Stimulated activated CD4-positive, alpha-beta T cell treated with anti-CD3 and anti-CD28 coated beads, Interleukin-12 subunit alpha, Interleukin-12 subunit beta, amount 100 ng/mL, for 24 hours (primary cell): Measurements from ENCODE around the gene RECQL5.
A peak's percentile ranks its signal among the peaks of the same experiment; 100 is the strongest.

Experiments used
- DNase-seq, 2 experiments: peaks; one replicate each; pipeline ENCODE4 v3.0.0-alpha.2; 2020; ENCODE audit warnings: low read depth in 2 of 2

RECQL5 gene

GRCh38 chr17:75633486-75634375, 33.2 kb downstream of the RECQL5 start:
- peak; percentile 17 to 40 for DNase-seq

DNA sequence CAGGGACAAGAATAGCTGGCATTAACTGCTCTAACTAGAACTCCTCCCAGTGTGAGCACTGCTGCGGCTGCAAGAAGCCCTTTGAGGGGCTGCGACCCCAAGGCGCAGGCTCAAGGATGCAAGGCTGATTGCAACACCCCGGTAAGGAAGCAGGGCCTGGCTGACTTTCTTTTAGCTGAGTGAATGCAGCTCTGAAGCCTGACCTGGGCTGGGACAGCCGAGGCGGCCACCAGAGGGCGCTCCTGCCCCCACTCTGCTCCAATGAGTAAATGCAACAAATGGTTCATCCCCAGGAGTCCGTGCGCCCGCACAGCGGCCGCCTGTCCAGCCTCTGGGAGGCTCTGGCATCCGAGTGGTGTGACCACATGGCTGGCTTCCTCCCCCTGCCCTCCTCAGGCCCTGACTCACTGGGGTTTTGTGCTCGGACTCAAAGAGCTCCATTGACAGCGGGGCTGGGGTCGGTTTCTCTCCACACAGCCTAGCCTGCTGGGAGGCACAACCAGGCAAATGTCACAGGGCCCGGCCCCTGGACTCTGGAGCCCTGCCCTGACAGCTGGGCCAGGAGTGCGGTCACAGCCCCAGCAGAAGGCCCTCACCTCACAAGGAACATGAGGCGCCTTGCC, 34.0 kb downstream of the RECQL5 start, which contains the start of gene SMIM5:
Gene SMIM5 (plus strand): TSS at position 572 of the 623 bp plus-strand sequence. CDS start 6,768 bp downstream, outside the sequence.
- DNase-seq: peak; percentile 64 to 84

DNA sequence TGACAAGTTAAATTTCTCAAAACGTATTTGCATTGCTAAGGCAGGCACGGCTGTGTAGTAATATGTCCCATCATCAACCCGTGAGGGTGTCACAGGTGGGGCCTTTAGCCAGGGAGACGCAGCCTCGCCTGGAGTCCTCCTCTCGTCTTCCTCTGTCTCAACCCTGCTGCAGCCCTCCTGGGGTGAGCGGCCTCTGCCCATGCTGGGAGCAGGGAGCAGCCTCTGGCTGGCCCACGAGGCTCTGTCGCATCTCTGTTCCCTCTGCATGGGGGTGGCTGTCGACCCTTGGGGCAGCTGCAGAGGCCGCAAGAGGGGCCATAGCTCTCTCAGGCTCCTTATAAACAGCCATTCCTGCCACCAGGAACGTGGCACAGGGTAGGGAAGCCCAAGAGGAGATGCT, 34.5 kb downstream of the RECQL5 start:
- DNase-seq: no peak

- DNase-seq: no peak
Observed at GRCh38 chr17:75631353-75631752, 35.6 kb downstream of the RECQL5 start.

DNA sequence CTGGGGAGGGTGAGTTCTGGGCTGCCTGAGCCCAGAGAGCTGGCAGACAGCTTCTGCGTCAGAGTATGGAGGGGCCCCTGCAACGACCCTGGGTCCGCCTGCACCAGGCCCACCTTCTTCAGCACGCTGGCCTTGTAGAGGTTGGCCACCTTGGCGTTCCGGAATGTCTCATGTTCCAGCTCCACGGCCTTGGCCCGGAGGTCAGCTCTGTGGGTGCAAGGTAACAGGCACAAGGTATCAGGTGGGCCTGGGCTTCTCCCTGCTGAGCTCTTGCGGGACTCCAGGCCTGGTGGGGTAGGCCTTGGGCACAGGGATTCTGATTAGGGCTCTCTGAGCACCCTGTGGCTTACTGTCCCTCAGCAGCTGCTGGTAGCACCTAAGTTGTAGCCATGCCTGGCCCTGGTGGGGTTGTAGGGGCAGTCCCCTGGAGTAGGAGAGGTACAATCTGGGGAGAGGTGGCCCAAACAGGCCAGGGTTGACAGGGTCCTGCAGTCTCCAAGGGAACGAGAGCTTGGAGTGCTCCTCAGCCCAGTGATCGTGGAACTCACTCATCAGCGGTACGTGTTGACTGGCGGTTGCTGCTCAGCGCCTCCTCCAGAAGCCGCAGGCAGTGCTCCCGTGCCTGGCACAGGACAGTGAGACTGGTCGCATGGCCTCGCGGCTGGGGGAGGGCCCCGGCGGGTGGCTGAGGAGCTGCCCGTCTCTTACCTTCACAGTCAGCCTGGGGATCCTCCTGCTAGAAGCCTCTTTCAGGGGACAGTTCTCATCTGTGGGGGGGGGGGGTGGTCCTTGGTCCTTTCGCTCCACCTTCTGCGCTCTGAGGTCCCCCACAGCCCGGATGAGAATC, 36.7 kb downstream of the RECQL5 start:
- no peak for DNase-seq

DNA sequence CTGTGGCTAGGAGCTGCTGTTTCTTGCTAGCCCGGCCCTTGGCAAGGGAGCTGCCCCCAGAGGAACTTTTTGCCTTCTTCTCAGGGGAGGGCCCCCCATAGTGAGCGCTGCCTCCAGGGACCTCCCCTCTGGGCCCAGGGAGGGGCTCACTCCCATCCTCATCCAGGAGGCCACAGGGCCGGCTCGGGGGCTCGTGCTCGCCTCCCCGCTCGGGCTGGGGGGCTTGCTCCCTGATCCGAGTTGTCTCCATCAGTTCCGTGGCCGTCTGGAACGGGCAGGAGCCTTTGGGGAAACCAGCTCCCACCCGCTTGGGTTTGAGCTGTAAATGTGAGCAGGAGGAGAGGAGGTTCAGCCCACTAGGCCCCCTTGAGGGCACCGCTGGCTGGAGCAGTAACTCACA, 37.8 kb downstream of the RECQL5 start:
- no peak for DNase-seq

DNA sequence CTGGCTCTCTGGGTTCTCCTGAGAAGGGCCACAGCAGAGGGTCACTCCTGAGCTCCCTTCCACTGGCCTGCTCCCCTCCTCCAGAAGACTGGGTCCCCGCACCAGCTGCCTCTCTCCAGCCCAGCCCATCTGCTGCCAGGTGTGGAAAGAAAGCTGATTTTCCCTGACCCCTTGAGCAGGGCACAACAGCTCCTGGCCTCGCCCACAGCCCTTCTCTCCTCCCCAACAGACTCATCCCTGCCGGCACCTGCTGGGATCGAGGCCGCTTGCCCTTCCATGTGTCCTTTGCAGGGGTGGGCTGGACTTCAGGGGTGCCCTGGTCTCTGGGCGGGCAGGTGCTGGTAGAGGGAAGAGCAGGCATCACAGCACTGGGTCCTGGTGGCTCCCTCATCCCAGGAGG, 38.5 kb downstream of the RECQL5 start:
- DNase-seq: no peak

DNA sequence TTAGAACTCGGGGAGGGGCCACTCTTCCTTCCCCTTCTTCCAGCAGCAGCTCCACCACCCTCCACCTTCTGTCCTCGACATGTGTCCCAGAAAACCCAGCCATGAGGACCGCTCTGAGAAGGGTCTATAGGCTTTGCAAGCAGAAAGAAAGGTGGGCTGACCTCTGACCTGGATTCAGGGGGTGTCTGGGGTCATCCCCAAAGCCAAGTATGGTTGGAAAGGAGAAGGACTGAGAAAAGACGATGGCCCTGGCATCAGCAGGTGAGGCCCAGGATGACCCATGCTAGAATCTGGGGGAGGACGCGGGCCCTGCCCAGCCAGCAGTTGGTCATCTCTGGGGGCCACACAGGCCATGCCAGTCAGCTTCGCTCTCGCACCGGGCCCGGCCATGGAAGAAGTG, 39.9 kb downstream of the RECQL5 start:
- no peak for DNase-seq

DNA sequence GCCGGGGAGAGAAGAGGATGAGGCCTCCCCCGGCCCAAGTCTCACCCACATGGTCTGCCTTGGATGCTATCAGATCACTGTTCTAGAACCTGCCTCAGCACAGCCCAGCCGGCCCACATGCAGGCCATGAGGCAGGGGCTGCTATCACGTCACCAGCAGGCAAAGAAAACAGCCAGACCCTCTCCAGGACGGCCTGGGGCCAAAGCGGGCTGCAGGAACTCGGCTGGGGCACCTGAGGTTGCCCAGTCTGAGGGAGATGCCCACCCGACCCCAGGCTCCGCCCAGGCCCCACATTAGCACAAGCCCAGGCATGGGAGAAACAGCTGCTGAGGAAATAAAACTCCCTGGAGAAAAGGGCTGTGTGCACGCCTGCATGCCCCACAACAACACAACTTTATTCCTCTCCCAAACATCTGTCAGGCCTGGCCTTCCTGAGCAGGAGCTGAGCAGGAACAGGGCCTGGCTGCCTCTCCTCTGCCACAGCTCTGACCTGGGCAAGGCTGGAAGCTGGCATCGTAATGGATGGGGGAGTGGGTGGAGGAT, 40.4 kb downstream of the RECQL5 start:
- DNase-seq: no peak

- no peak for DNase-seq
Observed at GRCh38 chr17:75625813-75626486, 41.0 kb downstream of the RECQL5 start.

DNA sequence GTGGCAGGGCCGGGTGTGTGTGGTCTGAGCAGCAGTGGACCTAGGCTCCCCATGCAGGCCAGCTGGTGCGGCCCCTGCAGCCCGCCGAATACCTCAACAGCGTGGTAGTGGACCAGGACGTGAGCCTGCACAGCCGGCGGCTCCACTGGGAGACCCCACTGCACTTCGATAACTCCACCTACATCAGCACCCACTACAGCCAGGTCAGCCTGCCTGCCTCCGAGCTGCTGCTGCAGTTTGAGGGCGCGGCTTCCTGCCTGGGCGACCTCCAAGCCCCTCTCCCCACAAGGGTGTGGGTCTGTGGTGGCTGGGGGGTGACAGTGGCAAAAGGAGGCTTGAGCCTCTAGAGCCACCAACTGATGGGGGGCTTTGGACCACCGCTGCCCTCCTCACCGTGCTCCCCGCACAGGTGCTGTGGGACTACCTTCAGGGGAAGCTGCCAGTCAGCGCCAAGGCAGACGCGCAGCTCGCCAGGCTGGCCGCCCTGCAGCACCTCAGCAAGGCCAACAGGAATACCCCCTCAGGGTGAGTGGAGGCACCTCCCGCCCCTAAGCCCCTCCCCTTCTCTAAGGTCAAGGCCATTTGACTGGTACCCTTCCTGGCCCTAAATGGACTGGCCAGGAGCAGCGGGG, 42.1 kb downstream of the RECQL5 start:
- no peak for DNase-seq

- no peak for DNase-seq
Observed at GRCh38 chr17:75624021-75624420, 42.9 kb downstream of the RECQL5 start.

GRCh38 chr17:75623386-75623785, 43.6 kb downstream of the RECQL5 start:
- no peak for DNase-seq

- DNase-seq: no peak
Observed at GRCh38 chr17:75622771-75623273, 44.1 kb downstream of the RECQL5 start.

GRCh38 chr17:75622076-75622475, 44.9 kb downstream of the RECQL5 start:
- DNase-seq: no peak

DNA sequence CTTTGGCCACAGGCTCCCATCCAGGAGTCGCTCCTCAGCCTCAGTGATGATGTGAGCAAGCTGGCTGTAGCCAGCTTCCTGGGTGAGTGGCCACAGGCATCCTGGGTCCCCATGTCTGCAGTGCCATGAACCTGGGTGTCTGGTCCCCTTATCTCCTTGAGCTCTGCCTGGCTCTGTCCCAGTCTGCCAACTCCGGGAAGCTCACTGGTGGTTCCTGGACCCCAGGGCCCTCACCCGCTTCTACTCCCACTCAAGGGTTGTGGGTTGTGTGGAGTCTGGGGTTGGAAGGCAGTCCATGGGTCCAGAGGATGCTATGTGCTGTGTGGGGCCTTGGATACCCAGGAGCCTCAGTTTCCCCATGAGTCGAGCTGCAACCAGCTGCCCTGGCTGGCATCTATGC, 45.5 kb downstream of the RECQL5 start:
- no peak for DNase-seq

DNA sequence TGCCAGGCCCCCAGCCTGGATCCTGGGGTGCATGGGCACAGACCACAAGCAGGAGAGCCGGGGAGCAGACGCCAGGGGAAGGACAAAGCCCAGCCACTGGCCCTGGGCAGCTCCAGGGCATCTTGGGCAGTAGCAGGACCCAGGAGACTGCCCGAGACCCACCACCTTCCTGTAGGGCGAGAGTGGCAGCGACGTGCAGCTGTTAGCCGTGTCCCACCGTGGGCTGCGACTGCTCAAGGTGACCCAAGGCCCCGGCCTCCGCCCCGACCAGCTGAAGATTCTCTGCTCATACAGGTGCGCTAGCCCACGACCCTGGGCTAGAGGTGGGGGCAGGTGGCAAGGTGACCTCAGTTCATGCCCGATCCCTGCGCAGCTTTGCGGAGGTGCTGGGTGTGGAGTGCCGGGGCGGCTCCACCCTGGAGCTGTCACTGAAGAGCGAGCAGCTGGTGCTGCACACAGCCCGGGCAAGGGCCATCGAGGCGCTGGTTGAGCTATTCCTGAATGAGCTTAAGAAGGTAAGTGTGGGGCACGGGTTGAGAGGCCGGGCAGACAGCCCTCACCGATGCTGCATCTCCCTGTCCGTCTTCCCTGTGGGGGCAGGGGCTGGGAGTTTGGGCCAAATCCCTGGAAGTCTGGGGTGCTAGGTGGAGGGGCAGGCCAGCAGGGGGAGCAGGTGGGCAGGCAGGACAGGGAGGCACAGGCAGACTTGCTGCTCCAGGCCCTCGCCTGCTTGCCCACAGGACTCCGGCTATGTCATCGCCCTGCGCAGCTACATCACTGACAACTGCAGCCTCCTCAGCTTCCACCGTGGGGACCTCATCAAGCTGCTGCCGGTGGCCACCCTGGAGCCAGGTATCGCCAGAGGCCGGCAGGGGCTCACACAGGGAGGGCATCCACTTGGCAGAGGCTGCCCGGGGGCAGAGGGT, 47.2 kb downstream of the RECQL5 start:
- peak in 1 of 2 experiments; percentile 13 for DNase-seq

- no peak for DNase-seq
Observed at GRCh38 chr17:75617675-75618074, 49.3 kb downstream of the RECQL5 start.

DNA sequence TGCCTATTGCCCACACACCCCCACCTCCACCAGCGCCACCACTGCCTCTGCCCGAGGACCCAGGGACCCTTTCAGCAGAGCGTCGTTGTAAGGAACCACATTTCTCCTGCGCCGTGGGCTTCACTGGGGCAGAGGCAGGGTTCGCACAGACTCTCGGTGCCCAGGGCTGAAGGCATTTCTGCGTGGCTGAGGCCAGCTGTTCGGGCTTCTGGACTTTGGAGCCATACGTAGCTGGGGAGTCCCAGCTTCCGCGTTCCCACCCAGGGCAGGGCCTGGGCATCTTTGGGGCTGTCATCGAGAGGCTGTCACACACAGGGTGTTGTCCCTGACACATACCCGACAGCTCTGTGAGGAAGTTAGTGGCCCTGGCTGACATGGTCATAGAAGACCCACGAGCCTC, 49.7 kb downstream of the RECQL5 start:
- no peak for DNase-seq
